HG03064 (cell line): ENCODE measurements around the gene PCDHGB2.
"Not testable (repeated sequence)": the region's sequence is repeated elsewhere in the genome, so short reads cannot be mapped to it uniquely, and the experiment has no call there.

Source experiments
- ATAC-seq: cut with Tn5 transposase; IDR thresholded peaks from one replicate; pipeline ENCODE4 v1.9.1; 2021; ENCODE audit warnings: low read depth; ENCODE audit not compliant: unreplicated experiment

Gene PCDHGB2

DNA sequence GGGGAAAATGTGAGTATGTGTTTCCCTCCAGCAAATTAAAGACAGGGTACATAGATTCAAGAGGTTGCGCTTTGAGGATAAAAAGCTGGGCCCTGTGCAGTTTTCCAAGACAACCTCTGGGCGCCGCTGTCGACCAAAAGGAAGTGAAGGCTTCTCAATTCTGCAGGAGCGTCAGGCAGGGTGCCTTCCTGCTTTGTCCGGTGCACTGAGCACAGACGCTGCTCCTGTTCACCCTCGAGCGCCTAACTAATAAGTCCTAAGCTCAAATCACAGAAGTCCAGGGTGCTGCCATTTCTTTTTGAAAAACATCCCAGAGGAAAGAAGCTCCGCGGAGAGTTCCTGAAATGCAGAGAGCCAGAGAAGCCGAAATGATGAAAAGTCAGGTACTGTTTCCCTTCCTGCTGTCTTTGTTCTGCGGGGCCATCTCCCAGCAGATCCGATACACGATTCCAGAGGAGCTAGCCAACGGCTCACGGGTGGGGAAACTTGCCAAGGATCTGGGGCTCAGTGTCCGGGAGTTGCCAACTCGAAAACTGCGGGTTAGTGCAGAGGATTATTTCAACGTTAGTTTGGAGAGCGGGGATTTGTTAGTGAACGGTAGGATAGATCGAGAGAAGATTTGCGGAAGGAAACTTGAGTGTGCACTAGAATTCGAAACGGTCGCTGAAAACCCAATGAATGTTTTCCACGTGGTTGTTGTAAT, 9.7 kb upstream of the PCDHGB2 start, which contains the start of gene PCDHGB1:
PCDHGB1 (plus strand) TSS at position 183 of the 703 bp plus-strand sequence; CDS start at position 345, 162 bp downstream.
- no peak for ATAC-seq

DNA sequence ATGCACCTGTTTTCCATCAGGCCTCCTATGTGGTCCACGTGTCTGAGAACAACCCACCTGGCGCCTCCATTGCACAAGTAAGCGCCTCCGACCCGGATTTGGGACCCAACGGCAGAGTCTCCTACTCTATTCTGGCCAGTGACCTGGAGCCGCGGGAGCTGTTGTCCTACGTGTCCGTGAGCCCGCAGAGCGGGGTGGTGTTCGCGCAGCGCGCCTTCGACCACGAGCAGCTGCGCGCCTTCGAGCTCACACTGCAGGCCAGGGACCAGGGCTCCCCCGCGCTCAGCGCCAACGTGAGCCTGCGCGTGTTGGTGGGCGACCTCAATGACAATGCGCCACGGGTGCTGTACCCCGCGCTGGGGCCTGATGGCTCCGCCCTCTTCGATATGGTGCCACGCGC, 8.2 kb upstream of the PCDHGB2 start:
- no peak for ATAC-seq

GRCh38 chr5:141354900-141355469, 4.8 kb upstream of the PCDHGB2 start, which contains the start of gene PCDHGA4:
TSS of gene PCDHGA4 (plus strand) at chr5:141355021. CDS start at chr5:141355108, 87 bp downstream.
- no peak for ATAC-seq

- ATAC-seq: no peak
These were observed 4.2 kb upstream of the PCDHGB2 start for GRCh38 chr5:141355641-141356040.

DNA sequence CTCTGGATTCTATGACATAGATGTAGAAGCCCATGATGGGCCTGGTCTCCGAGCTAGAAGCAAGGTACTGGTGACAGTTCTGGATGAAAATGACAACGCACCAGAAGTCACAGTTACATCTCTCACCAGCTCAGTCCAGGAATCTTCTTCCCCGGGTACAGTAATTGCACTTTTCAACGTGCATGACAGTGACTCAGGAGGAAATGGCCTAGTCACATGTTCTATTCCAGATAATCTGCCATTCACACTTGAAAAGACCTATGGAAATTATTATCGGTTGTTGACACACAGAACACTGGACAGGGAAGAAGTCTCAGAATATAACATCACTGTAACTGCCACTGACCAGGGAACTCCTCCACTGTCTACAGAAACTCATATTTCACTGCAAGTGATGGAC, 3.7 kb upstream of the PCDHGB2 start:
- ATAC-seq: no peak

- ATAC-seq: no peak
These were observed 2.8 kb upstream of the PCDHGB2 start for GRCh38 chr5:141356950-141357349.

- ATAC-seq: no peak
These were observed 891 bp downstream of the PCDHGB2 start for GRCh38 chr5:141360685-141361084.

GRCh38 chr5:141362719-141363118, 2.9 kb downstream of the PCDHGB2 start:
- ATAC-seq: no peak

GRCh38 chr5:141363952-141364660, 4.3 kb downstream of the PCDHGB2 start, which contains the start of gene PCDHGA5:
TSS of gene PCDHGA5 (plus strand) at chr5:141364162. CDS start at chr5:141364331, 169 bp downstream.
- no peak for ATAC-seq

- ATAC-seq: no peak
These were observed 6.5 kb downstream of the PCDHGB2 start for GRCh38 chr5:141366016-141366896.

GRCh38 chr5:141369994-141370848, 10.4 kb downstream of the PCDHGB2 start, which contains the start of gene PCDHGB3:
TSS of gene PCDHGB3 (plus strand) at chr5:141370242. CDS start at chr5:141370395, 153 bp downstream.
- ATAC-seq: peak; percentile 61

- ATAC-seq: no peak
These were observed 12.0 kb downstream of the PCDHGB2 start for GRCh38 chr5:141371572-141372475.

DNA sequence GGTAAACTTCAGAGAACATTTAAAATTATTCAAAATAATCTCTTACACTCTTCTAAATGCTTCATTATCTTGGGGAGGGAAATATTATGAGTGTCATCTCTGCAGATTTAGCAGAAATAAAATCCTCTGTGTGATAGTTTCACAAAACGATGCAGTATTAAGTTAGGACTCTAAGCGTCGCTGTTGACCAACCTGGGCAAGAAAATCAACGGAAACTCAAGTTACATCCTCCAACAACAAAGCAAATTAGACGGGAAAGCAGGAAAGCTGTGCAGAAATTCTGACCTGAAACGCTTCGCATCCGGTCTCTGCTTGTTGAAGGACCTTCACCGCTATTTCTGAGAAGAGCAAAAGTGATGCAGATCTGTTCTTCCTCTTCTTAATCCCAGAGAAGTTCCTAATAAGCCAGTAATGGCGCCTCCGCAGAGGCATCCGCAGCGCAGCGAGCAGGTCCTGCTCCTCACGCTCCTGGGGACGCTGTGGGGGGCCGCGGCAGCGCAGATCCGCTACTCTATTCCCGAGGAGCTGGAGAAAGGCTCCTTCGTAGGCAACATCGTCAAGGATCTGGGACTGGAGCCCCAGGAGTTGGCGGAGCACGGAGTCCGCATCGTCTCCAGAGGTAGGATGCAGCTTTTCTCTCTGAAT, 14.0 kb downstream of the PCDHGB2 start, which contains the start of gene PCDHGA6:
PCDHGA6 (plus strand) TSS at position 219 of the 645 bp plus-strand sequence; CDS start at position 412, 193 bp downstream.
- ATAC-seq: no peak

- no peak for ATAC-seq
These were observed 14.8 kb downstream of the PCDHGB2 start for GRCh38 chr5:141374627-141375026.

- not testable (repeated sequence) for ATAC-seq
These were observed 15.8 kb downstream of the PCDHGB2 start for GRCh38 chr5:141375444-141376155.

DNA sequence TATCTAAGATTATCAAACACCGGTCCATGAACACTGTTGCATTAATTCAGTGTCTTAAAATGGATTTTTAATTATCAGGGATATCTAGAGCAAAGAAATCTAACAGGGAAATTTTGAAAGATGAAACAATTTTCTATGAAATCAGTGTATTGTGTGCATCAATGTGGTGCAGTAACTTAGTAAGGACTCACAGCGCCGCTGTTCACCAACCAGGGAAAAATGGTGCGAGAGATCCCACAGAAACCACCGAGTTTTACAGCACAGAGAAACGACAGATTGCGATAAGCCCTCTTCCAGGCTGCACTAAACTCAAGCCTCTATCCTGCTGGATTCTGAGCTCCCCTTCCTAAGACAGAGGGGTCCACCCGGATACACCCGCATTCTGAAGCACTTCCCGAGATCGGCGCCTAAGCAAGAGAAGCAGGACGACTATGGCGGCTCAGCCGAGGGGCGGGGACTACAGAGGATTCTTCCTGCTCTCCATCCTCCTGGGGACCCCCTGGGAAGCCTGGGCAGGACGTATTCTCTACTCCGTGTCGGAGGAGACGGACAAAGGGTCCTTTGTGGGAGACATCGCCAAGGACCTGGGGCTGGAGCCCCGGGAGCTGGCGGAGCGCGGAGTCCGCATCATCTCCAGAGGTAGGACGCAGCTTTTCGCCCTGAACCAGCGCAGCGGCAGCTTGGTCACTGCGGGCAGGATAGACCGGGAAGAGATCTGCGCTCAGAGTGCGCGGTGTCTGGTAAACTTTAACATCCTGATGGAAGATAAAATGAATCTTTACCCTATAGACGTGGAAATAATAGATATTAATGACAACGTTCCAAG, 22.9 kb downstream of the PCDHGB2 start, which contains the start of gene PCDHGA7:
PCDHGA7 (plus strand) TSS at position 274 of the 826 bp plus-strand sequence; CDS start at position 432, 158 bp downstream.
- no peak for ATAC-seq
